HepG2 (cell line): ENCODE measurements around the gene ZNF174. TPM values are rescaled to one million over a fixed set of nuclear protein-coding genes. Genes with fewer than 3 reads are reported as not detected.

ENCODE experiments used
- ARNT2 ChIP-seq: sonication (generic); formaldehyde crosslinking; IDR thresholded peaks from 2 replicates; pipeline ENCODE4 v1.8.0; 2022; ENCODE audit warnings: mild to moderate bottlenecking, low read depth, missing genetic modification reagents, moderate library complexity
- CCDC6 ChIP-seq: sonication (generic); formaldehyde crosslinking; IDR thresholded peaks from 2 replicates; pipeline ENCODE4 v1.8.1; 2022; ENCODE audit warnings: mild to moderate bottlenecking, missing genetic modification reagents, moderate library complexity
- HNF1B ChIP-seq: sonication (generic); formaldehyde crosslinking; IDR thresholded peaks from 2 replicates; pipeline ENCODE4 v1.5.1; 2020; ENCODE audit warnings: mild to moderate bottlenecking, moderate library complexity, missing genetic modification reagents
- KLF12 ChIP-seq: sonication (generic); formaldehyde crosslinking; IDR thresholded peaks from 2 replicates; pipeline ENCODE4 v1.4.0; 2020; ENCODE audit warnings: missing genetic modification reagents, borderline replicate concordance
- MED8 ChIP-seq: sonication (generic); formaldehyde crosslinking; IDR thresholded peaks from 2 replicates; pipeline ENCODE4 v1.8.1; 2023; ENCODE audit warnings: mild to moderate bottlenecking, missing genetic modification reagents; ENCODE audit not compliant: insufficient replicate concordance
- NR2C2 ChIP-seq: sonication (generic); formaldehyde crosslinking; IDR thresholded peaks from 2 replicates; pipeline ENCODE4 v1.4.0; 2020; ENCODE audit warnings: missing genetic modification reagents, mild to moderate bottlenecking, moderate library complexity, borderline replicate concordance
- SMARCC2 ChIP-seq: fragments of 450-650 bp; IDR thresholded peaks from 2 replicates; pipeline ENCODE4 v1.6.1; 2017; ENCODE audit warnings: antibody characterized with exemption, mild to moderate bottlenecking
- SSRP1 ChIP-seq: IDR thresholded peaks from 2 replicates; pipeline ENCODE4 v1.6.1; 2016; ENCODE audit warnings: control low read depth
- ZBTB25 ChIP-seq: IDR thresholded peaks from 2 replicates; pipeline ENCODE4 v1.6.1; 2018; ENCODE audit warnings: missing genetic modification reagents
- ZNF205 ChIP-seq: IDR thresholded peaks from 2 replicates; pipeline ENCODE4 v1.6.1; 2018; ENCODE audit warnings: missing biosample characterization, missing genetic modification reagents
- ZSCAN21 ChIP-seq: sonication (generic); formaldehyde crosslinking; IDR thresholded peaks from 2 replicates; pipeline ENCODE4 v1.8.0; 2022; ENCODE audit warnings: mild to moderate bottlenecking, missing genetic modification reagents, moderate library complexity, borderline replicate concordance
- ZSCAN25 ChIP-seq: sonication (generic); formaldehyde crosslinking; IDR thresholded peaks from 2 replicates; pipeline ENCODE4 v1.8.0; 2022; ENCODE audit warnings: mild to moderate bottlenecking, missing genetic modification reagents
- polyA plus RNA-seq, 8 experiments: library from polyadenylated mRNA; depleted of rRNA in 3 of 8; stranded (reverse) in 7 of 8; unstranded in 1 of 8; fragments of >200 nt; fragmentation: Illumina TruSeq in 4 of 8; extraction: Trizol in 4 of 8; gene quantifications; 2 replicates each; pipeline versions ENCODE4 v1.2.1 to v1.2.3, GENCODE V29; 2011 to 2016; ENCODE audit warnings: low read depth in 4 of 8, missing spikeins in 1 of 8, mixed read lengths in 1 of 8; ENCODE audit not compliant: insufficient read depth in 1 of 8
- total RNA-seq, 5 experiments: library from RNA; depleted of rRNA; stranded (reverse); fragments of >200 nt; fragmentation: Illumina TruSeq; extraction: Trizol; gene quantifications; 2 replicates each; pipeline ENCODE4 v1.2.3, GENCODE V29; 2016; ENCODE audit warnings: low read depth in 1 of 5
- TF ChIP-seq, protein P1 (sequence below): sonication (generic); formaldehyde crosslinking; IDR thresholded peaks from 2 replicates; pipeline ENCODE4 v1.8.1; 2023; ENCODE audit warnings: missing genetic modification reagents, mild to moderate bottlenecking, borderline replicate concordance
- TF ChIP-seq, protein P2 (sequence below): IDR thresholded peaks from 2 replicates; pipeline ENCODE4 v1.6.1; 2016; ENCODE audit warnings: missing compliant biosample characterization, missing genetic modification reagents, borderline replicate concordance
- TF ChIP-seq, protein P3 (sequence below): sonication (generic); formaldehyde crosslinking; IDR thresholded peaks from 2 replicates; pipeline ENCODE4 v1.4.0; 2020; ENCODE audit warnings: mild to moderate bottlenecking, missing genetic modification reagents

The ZNF174 gene
- total and polyA plus RNA-seq, 2 of the 13 experiments (the other 11 are each of a cell fraction or from before 2014, with no cell fraction given), result 8.3 to 10.6 TPM

GRCh38 chr16:3400779-3401688 lies at the start of gene ZNF174, which contains the start of gene ZSCAN32 (continued):
- TF ChIP-seq KLF12 (CRISPR knock-in tag), result peak; percentile 93; the same call in 1 of the 2 replicates
- TF ChIP-seq ZSCAN21 (CRISPR knock-in tag), result peak; percentile 85; the same call in 1 of the 2 replicates
- TF ChIP-seq SSRP1 (CRISPR knock-in tag), result no peak
- no peak for TF ChIP-seq SMARCC2
- TF ChIP-seq CCDC6 (CRISPR knock-in tag), result 0 out of 2 replicates have a peak, but pooled peaks have one; percentile 42
- TF ChIP-seq HNF1B (CRISPR knock-in tag), result no peak; the same call in 1 of the 2 replicates
- TF ChIP-seq, protein P1, sequence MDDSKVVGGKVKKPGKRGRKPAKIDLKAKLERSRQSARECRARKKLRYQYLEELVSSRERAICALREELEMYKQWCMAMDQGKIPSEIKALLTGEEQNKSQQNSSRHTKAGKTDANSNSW (CRISPR knock-in tag), result 0 out of 2 replicates have a peak, but pooled peaks have one; percentile 65
- peak; percentile 74 for TF ChIP-seq NR2C2 (CRISPR knock-in tag)
- TF ChIP-seq, protein P2, sequence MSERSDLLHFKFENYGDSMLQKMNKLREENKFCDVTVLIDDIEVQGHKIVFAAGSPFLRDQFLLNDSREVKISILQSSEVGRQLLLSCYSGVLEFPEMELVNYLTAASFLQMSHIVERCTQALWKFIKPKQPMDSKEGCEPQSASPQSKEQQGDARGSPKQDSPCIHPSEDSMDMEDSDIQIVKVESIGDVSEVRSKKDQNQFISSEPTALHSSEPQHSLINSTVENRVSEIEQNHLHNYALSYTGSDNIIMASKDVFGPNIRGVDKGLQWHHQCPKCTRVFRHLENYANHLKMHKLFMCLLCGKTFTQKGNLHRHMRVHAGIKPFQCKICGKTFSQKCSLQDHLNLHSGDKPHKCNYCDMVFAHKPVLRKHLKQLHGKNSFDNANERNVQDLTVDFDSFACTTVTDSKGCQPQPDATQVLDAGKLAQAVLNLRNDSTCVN (CRISPR knock-in tag), result peak; percentile 35; the same call in 1 of the 2 replicates
- TF ChIP-seq MED8 (CRISPR knock-in tag), result peak; percentile 46
- peak; percentile 96 for TF ChIP-seq ZBTB25 (CRISPR knock-in tag)
- TF ChIP-seq ARNT2 (CRISPR knock-in tag), result peak; percentile 75; the same call in 1 of the 2 replicates
- TF ChIP-seq, protein P3, sequence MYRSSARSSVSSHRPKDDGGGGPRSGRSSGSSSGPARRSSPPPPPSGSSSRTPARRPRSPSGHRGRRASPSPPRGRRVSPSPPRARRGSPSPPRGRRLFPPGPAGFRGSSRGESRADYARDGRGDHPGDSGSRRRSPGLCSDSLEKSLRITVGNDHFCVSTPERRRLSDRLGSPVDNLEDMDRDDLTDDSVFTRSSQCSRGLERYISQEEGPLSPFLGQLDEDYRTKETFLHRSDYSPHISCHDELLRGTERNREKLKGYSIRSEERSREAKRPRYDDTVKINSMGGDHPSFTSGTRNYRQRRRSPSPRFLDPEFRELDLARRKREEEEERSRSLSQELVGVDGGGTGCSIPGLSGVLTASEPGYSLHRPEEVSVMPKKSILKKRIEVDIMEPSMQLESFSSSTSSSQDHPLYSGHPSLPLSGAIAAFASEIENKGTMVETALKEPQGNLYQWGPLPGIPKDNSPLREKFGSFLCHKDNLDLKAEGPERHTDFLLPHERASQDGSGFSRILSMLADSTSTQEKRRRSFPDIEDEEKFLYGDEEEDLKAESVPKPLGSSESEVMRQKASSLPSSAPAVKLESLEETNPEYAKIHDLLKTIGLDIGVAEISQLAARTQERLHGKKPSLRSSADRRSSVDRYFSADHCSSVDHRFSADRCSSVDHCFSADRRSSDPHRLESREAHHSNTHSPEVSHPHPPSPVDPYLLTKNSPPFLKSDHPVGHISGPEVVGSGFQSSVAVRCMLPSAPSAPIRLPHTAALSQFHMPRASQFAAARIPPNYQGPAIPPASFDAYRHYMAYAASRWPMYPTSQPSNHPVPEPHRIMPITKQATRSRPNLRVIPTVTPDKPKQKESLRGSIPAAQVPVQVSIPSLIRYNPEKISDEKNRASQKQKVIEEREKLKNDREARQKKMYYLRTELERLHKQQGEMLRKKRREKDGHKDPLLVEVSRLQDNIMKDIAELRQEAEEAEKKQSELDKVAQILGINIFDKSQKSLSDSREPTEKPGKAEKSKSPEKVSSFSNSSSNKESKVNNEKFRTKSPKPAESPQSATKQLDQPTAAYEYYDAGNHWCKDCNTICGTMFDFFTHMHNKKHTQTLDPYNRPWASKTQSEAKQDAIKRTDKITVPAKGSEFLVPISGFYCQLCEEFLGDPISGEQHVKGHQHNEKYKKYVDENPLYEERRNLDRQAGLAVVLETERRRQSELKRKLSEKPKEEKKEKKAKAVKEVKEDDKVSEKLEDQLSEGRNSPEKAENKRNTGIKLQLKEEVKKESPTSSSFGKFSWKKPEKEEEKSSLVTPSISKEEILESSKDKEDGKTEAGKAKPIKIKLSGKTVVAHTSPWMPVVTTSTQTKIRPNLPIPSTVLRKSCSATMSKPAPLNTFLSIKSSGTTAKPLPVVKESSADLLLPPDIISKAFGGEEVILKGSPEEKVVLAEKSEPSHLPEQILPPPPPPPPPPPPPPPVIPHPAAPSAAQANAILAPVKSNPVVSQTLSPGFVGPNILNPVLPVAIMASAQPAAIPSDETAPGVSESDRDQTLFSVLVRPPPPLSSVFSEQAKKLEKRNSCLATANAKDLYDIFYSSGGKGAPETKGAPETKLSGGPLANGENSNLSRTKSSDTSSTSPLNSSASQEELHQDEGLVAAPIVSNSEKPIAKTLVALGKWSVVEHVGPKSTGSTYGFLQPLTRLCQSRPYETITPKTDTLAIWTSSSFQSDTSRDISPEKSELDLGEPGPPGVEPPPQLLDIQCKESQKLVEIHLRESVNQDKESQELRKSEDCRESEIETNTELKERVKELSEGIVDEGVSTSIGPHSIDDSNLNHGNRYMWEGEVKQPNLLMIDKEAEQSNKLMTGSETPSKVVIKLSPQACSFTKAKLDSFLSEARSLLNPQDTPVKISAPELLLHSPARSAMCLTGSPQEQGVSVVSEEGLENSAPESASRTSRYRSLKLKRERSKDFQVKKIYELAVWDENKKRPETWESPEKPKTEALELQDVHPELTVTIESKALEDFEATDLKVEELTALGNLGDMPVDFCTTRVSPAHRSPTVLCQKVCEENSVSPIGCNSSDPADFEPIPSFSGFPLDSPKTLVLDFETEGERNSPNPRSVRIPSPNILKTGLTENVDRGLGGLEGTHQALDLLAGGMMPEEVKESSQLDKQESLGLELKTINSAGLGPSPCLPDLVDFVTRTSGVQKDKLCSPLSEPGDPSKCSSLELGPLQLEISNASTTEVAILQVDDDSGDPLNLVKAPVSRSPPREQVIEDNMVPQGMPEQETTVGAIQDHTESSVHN (CRISPR knock-in tag), result no peak
- TF ChIP-seq ZSCAN25, result peak; percentile 60; the same call in 1 of the 2 replicates
- peak; percentile 61; the same call in 1 of the 2 replicates for TF ChIP-seq ZNF205 (CRISPR knock-in tag)
